Measurements from ENCODE around the gene NSG1. TPM values are rescaled to one million over a fixed set of nuclear protein-coding genes. Genes with fewer than 3 reads are reported as not detected.

NSG1 gene
- total and polyA plus RNA-seq, 2 experiments from 2014 or later = 0.31 to 0.86 TPM

GRCh38 chr4:4364486-4365208 is 22.3 kb upstream of the NSG1 start:
- WGBS, 2 experiments (ENCODE audit: low coverage in 1 of 2, low lambda C conversion rate in 2 of 2, missing lambda C conversion rate in 2 of 2) = 31 to 35% methylated on average over 9 of the region's 9 CpGs
- Histone ChIP-seq H3K79me2 (ENCODE audit: insufficient read depth) (no peaks in the 10 kb centered on the region), H3K27me3 (replicated peaks; ENCODE audit: insufficient read depth) (peaks cover 16% of the 10 kb centered on the region; the same call in 1 of the 2 replicates), H3K4me2 (ENCODE audit: unreplicated experiment) (no peak overlapping the region), H4K20me1 (ENCODE audit: insufficient read depth) (no peaks in the 10 kb centered on the region), H3K36me3 (ENCODE audit: low read depth) (no peaks in the 10 kb centered on the region), H3K9ac (no peak overlapping the region), H3K4me3 (no peak overlapping the region), H3K9me3 (ENCODE audit: low read depth) (no peaks in the 10 kb centered on the region), H3K4me1 (ENCODE audit: insufficient read depth) (no peaks in the 10 kb centered on the region), H3F3A (ENCODE audit: insufficient read depth) (no peaks in the 10 kb centered on the region), H2AFZ (no peak overlapping the region), H3K9me2 (ENCODE audit: insufficient read depth) (no peaks in the 10 kb centered on the region), H3K27ac (no peak overlapping the region)
- DNase-seq = no peak
- TF ChIP-seq EZH2 (IDR thresholded peaks at IDR 0.05; ENCODE audit: insufficient read depth, poor library complexity, severe bottlenecking) (no peak), EZH2phosphoT487 (IDR thresholded peaks at IDR 0.05; ENCODE audit: insufficient read depth, low read depth) (no peak)
- in situ Hi-C loops (cut with MboI) = no loop called here

GRCh38 chr4:4368809-4369580 is 17.9 kb upstream of the NSG1 start:
- H3K27me3 ChIP-seq (replicated peaks; ENCODE audit: insufficient read depth) = peaks cover 36% of the 10 kb centered on the region
- H4K20me1 ChIP-seq (ENCODE audit: insufficient read depth) = no peaks in the 10 kb centered on the region
- WGBS, 2 experiments (ENCODE audit: low coverage in 1 of 2, low lambda C conversion rate in 2 of 2, missing lambda C conversion rate in 2 of 2) = 57 to 63% methylated on average over 11 of the region's 11 CpGs
- no peak overlapping the region for H3K27ac ChIP-seq
- H3K36me3 ChIP-seq (ENCODE audit: low read depth) = no peaks in the 10 kb centered on the region
- H3K4me1 ChIP-seq (ENCODE audit: insufficient read depth) = no peaks in the 10 kb centered on the region
- peak; percentile 24 for DNase-seq
- no peak overlapping the region for H3K4me3 ChIP-seq
- H3K9me2 ChIP-seq (ENCODE audit: insufficient read depth) = no peaks in the 10 kb centered on the region
- H3K9ac ChIP-seq = no peak overlapping the region
- no peaks in the 10 kb centered on the region for H3F3A ChIP-seq (ENCODE audit: insufficient read depth)
- TF ChIP-seq EZH2phosphoT487 (IDR thresholded peaks at IDR 0.05; ENCODE audit: insufficient read depth, low read depth) (no peak), EZH2 (IDR thresholded peaks at IDR 0.05; ENCODE audit: insufficient read depth, poor library complexity, severe bottlenecking) (no peak)
- in situ Hi-C loops (cut with MboI) = no loop called here
- H3K9me3 ChIP-seq (ENCODE audit: low read depth) = no peaks in the 10 kb centered on the region
- H2AFZ ChIP-seq = no peak overlapping the region
- no peak overlapping the region for H3K4me2 ChIP-seq (ENCODE audit: unreplicated experiment)
- H3K79me2 ChIP-seq (ENCODE audit: insufficient read depth) = no peaks in the 10 kb centered on the region

GRCh38 chr4:4374388-4375098 is 12.4 kb upstream of the NSG1 start:
- no peak for TF ChIP-seq EZH2 (IDR thresholded peaks at IDR 0.05; ENCODE audit: insufficient read depth, poor library complexity, severe bottlenecking)
- no peak for TF ChIP-seq EZH2phosphoT487 (IDR thresholded peaks at IDR 0.05; ENCODE audit: insufficient read depth, low read depth)
- H3K27me3 ChIP-seq (replicated peaks; ENCODE audit: insufficient read depth) = peaks cover 54% of the 10 kb centered on the region
- no peaks in the 10 kb centered on the region for H3K9me2 ChIP-seq (ENCODE audit: insufficient read depth)
- no peak overlapping the region for H3K4me2 ChIP-seq (ENCODE audit: unreplicated experiment)
- H3K9ac ChIP-seq = no peak overlapping the region
- in situ Hi-C loops (cut with MboI) = no loop called here
- no peak overlapping the region for H2AFZ ChIP-seq
- H4K20me1 ChIP-seq (ENCODE audit: insufficient read depth) = no peaks in the 10 kb centered on the region
- H3K79me2 ChIP-seq (ENCODE audit: insufficient read depth) = no peaks in the 10 kb centered on the region
- no peaks in the 10 kb centered on the region for H3K9me3 ChIP-seq (ENCODE audit: low read depth)
- no peaks in the 10 kb centered on the region for H3K4me1 ChIP-seq (ENCODE audit: insufficient read depth)
- H3K27ac ChIP-seq = no peak overlapping the region
- no peak for DNase-seq
- WGBS, 2 experiments (ENCODE audit: low coverage in 1 of 2, low lambda C conversion rate in 2 of 2, missing lambda C conversion rate in 2 of 2) = 43 to 44% methylated on average over 6 of the region's 6 CpGs
- no peaks in the 10 kb centered on the region for H3F3A ChIP-seq (ENCODE audit: insufficient read depth)
- no peak overlapping the region for H3K4me3 ChIP-seq
- H3K36me3 ChIP-seq (ENCODE audit: low read depth) = no peaks in the 10 kb centered on the region

- TF ChIP-seq EZH2phosphoT487 (IDR thresholded peaks at IDR 0.05; ENCODE audit: insufficient read depth, low read depth) (no peak), EZH2 (IDR thresholded peaks at IDR 0.05; ENCODE audit: insufficient read depth, poor library complexity, severe bottlenecking) (no peak)
- H2AFZ ChIP-seq = no peak overlapping the region
- no peaks in the 10 kb centered on the region for H3K4me1 ChIP-seq (ENCODE audit: insufficient read depth)
- no peak overlapping the region for H3K9ac ChIP-seq
- DNase-seq = no peak
- H3K36me3 ChIP-seq (ENCODE audit: low read depth) = no peaks in the 10 kb centered on the region
- no peak overlapping the region for H3K4me3 ChIP-seq
- no peaks in the 10 kb centered on the region for H3F3A ChIP-seq (ENCODE audit: insufficient read depth)
- no peak overlapping the region for H3K27ac ChIP-seq
- in situ Hi-C loops (cut with MboI) = no loop called here
- H3K4me2 ChIP-seq (ENCODE audit: unreplicated experiment) = no peak overlapping the region
- peaks cover 55% of the 10 kb centered on the region for H3K27me3 ChIP-seq (replicated peaks; ENCODE audit: insufficient read depth)
- no peaks in the 10 kb centered on the region for H3K79me2 ChIP-seq (ENCODE audit: insufficient read depth)
- H3K9me2 ChIP-seq (ENCODE audit: insufficient read depth) = no peaks in the 10 kb centered on the region
- no peaks in the 10 kb centered on the region for H4K20me1 ChIP-seq (ENCODE audit: insufficient read depth)
- WGBS, 2 experiments (ENCODE audit: low coverage in 1 of 2, low lambda C conversion rate in 2 of 2, missing lambda C conversion rate in 2 of 2) = 45 to 48% methylated on average over 4 of the region's 4 CpGs
- H3K9me3 ChIP-seq (ENCODE audit: low read depth) = no peaks in the 10 kb centered on the region
Measured at GRCh38 chr4:4376074-4376473, 10.8 kb upstream of the NSG1 start.

All from GM23248 (cell line).